Measurements from ENCODE around the gene VKORC1.
A peak's percentile ranks its signal among the peaks of the same experiment; 100 is the strongest.

The VKORC1 gene

GRCh38 chr16:31082368-31083045, 12.1 kb downstream of the VKORC1 start:
- no peak for DNase-seq (ENCODE audit: low spot score)

DNA sequence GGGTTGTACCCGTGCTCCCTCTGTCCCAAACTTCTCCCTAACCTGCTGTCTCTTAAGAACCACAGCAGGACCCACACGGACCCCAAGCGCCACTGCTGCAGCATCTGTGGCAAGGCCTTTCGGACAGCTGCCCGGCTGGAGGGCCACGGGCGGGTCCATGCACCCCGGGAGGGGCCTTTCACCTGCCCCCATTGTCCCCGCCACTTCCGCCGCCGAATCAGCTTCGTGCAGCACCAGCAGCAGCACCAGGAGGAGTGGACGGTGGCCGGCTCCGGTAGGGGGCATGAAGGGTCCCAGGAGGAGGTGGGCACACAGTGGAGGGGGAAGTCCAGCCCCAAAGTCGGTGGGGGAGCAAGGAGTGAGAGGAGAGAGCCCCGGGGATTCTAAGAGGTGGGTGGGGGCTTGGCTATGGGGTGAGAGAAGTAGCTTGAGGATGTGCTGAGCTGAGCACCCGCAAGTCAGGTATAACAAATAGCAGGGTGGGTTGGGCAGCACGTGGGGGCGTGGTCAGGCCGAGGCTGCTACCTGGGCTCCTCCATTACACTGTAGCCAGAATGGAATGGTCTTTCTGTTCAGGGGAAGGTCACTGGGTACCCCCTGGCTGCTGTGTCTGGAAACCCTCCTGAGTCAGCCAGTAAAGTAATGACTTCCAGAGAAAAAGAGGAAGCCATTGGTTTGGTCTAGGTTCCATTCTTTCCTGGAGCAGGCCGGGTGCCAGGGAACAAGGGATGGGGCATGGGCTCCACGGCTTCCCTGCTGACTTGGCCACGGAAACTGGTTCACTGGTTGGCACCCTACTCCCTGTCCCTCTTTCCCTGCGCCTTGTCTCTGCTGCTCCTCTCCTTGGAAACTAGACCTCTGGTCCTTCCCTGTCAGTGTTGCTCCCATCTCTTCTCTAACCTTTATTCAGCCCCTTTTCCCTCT, 12.9 kb downstream of the VKORC1 start:
- DNase-seq (ENCODE audit: low spot score), result no peak

DNA sequence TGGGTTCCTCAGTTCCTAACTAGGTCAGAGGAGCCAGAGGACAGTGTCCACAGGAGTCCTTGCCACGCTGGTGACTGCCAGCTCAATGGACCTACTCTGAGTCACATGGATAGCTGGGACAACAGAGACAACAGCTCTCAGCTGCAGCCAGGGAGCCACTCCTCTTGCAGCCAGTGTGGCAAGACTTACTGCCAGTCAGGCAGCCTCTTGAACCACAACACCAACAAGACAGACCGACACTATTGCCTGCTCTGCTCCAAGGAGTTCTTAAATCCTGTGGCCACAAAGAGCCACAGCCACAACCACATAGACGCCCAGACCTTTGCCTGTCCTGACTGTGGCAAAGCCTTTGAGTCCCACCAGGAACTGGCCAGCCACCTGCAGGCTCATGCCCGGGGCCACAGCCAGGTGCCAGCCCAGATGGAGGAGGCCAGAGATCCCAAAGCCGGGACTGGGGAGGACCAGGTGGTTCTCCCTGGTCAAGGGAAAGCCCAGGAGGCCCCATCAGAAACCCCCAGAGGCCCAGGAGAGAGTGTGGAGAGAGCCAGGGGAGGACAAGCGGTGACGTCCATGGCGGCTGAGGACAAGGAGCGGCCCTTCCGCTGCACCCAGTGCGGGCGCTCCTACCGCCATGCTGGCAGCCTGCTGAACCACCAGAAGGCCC, 13.7 kb downstream of the VKORC1 start:
- no peak for DNase-seq (ENCODE audit: low spot score)

- no peak for DNase-seq (ENCODE audit: low spot score)
Measured at GRCh38 chr16:31080035-31080629, 14.5 kb downstream of the VKORC1 start.

DNA sequence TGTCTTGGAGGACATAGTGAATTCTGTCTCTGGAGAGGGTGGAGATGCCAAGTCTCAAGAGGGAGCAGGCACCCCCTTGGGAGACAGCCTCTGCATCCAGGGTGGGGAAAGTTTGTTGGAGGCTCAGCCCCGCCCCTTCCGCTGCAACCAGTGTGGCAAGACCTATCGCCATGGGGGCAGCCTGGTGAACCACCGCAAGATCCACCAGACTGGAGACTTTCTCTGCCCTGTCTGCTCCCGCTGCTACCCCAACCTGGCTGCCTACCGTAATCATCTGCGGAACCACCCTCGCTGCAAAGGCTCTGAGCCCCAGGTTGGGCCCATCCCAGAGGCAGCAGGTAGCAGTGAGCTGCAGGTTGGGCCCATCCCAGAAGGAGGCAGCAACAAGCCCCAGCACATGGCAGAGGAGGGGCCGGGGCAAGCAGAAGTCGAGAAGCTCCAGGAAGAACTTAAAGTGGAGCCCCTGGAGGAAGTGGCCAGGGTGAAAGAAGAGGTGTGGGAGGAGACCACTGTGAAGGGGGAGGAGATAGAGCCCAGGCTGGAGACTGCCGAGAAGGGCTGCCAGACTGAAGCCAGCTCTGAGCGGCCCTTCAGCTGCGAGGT, 15.2 kb downstream of the VKORC1 start:
- no peak for DNase-seq (ENCODE audit: low spot score)

GRCh38 chr16:31078597-31079341, 15.8 kb downstream of the VKORC1 start:
- no peak for DNase-seq (ENCODE audit: low spot score)

DNA sequence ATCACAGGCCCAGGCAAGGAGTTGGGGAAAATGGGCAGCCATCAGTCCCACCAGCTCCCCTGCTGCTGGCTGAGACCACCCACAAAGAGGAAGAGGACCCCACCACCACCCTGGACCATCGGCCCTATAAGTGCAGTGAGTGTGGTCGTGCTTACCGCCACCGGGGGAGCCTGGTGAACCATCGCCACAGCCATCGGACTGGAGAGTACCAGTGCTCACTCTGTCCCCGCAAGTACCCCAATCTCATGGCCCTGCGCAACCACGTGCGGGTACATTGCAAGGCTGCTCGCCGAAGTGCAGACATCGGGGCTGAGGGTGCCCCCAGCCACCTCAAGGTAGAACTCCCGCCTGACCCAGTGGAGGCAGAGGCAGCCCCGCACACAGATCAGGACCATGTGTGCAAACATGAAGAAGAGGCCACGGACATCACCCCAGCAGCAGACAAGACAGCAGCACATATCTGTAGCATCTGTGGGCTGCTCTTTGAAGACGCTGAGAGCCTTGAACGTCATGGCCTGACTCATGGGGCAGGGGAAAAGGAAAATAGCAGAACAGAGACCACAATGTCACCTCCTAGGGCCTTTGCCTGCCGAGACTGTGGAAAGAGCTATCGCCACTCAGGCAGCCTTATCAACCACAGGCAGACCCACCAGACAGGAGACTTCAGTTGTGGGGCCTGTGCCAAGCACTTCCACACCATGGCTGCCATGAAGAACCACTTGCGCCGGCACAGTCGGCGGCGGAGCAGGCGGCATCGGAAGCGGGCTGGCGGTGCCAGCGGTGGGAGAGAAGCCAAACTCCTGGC, 16.8 kb downstream of the VKORC1 start:
- DNase-seq (ENCODE audit: low spot score), result no peak

GRCh38 chr16:31077024-31077423, 17.6 kb downstream of the VKORC1 start:
- no peak for DNase-seq (ENCODE audit: low spot score)

DNA sequence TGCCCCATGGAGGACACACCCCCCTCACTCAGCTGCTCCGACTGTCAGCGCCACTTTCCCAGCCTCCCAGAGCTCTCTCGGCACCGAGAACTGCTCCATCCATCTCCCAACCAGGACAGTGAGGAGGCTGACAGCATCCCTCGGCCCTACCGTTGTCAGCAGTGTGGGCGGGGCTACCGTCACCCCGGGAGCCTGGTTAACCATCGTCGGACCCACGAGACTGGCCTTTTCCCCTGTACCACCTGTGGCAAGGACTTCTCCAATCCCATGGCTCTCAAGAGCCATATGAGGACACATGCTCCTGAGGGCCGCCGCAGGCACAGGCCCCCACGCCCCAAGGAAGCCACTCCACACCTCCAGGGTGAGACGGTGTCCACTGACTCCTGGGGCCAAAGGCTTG, 18.3 kb downstream of the VKORC1 start:
- DNase-seq (ENCODE audit: low spot score), result no peak

GRCh38 chr16:31074814-31075183, 19.8 kb downstream of the VKORC1 start:
- no peak for DNase-seq (ENCODE audit: low spot score)

- peak; percentile 96 for DNase-seq (ENCODE audit: low spot score)
Measured at GRCh38 chr16:31073970-31074813, 20.4 kb downstream of the VKORC1 start, which contains the start of the genes ZNF646 and ZNF668. Gene ZNF646, plus strand, starts transcription at chr16:31074422. Its CDS starts 1,903 bp downstream, at chr16:31076325. Gene ZNF668, minus strand, starts transcription at chr16:31074240. Its CDS starts 9,781 bp downstream, at chr16:31064459.

- peak; percentile 94 for DNase-seq (ENCODE audit: low spot score)
Measured at GRCh38 chr16:31073142-31073969, 21.2 kb downstream of the VKORC1 start.

DNA sequence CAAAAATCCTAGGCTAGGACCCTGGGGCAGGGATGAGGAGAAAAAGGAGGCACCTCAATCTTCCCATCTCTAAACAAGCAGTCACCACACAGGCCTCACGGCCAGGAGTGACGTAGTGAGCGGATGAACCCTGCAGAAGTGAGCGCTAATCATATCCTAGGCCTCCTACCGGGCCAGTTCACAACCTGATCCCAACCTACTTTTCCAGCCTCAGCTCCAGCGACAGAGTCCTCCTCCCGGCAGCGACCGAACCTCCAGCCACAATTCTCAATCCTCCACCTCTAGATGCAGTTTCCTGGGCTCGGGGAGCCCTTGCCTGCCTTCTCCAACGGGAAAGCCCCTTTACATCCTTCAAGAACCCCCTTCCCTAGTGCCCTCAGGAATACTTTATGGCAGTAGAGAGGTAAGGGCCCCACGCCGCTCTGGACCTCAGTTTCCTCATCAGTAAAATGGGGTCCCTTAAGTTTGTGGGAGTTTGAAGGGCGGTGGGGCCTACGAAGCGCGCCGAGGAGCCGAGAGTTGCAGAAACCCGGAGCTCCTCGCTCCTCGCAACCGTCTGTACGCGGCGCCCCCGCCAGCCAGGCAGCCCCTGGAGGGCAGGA, 22.0 kb downstream of the VKORC1 start:
- no peak for DNase-seq (ENCODE audit: low spot score)

DNA sequence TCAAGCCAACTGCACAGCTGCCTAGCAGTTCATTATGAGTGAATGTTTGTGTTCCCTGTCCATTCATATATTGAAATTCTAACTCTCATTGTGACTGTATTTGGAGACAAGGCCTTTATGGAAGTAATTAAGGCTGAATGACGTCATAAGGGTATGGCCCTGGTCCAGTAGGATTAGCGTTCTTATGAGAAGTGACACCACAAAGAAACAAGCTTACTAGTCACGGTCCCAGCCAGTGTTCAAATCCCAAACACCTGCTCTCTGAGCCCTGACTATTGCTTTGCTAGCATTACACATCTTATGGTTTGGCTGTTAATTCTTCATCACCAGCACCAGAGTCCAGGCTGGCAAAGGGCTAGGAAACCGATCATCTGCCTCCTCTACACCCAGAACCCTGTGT, 22.7 kb downstream of the VKORC1 start:
- DNase-seq (ENCODE audit: low spot score), result no peak

DNA sequence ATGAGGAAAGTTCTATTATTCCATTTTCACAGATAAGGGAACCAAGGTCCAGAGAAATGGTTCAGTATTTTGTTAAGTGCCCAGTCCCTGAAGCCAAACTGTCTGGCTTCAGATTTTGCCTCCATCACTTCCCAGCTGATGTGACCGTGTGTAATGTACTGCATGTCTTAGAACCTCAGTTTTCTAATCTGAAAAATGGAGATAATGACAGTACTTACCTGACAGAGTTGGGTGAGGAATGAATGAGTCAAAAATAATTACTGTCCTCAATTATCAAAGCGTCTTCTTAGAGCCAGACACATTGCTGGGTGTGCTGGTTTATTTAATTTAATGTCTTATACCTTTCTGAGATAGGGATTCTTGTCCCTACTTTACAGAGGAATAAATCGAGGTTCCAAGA, 27.3 kb downstream of the VKORC1 start:
- DNase-seq (ENCODE audit: low spot score), result no peak

DNA sequence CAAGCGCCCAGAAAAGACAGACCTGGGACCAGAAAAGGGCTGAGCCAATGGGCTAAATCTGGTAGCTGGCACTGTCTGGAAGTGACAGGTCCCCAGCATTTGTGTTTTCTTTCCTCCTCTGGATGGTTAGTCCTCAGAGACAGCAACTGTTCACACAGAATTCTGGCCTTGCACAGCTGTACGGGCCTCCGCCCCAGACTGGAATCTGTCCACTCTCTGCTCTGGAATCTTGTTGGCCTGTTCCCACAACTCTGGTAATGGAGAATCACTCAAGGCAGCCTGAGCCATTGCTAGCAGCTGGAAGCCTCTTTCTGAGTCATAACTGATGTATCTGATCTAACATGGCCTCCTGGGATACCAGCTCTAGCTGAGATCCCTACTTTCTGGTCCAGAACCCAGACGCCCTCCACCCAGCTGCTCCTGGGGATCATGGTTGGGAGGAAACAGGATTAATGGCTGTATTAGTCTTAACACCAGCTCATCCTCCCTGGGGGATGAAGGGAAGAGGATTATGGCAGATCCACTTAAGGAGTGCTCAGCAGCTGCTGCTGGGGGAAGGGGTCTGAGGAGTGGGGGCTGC, 29.6 kb downstream of the VKORC1 start:
- peak; percentile 58 for DNase-seq (ENCODE audit: low spot score)

- no peak for DNase-seq (ENCODE audit: low spot score)
Measured at GRCh38 chr16:31063843-31064611, 30.6 kb downstream of the VKORC1 start.

Data from ecto neural progenitor cell (in vitro differentiated cells).